ENCODE measurements around the gene SPAG8.

The SPAG8 gene

GRCh38 chr9:35829764-35830096 is 17.7 kb upstream of the SPAG8 start:
- Histone ChIP-seq H3F3A (ENCODE audit: insufficient read depth, low read length) (peaks cover 10% of the 10 kb centered on the region), H3K27ac (ENCODE audit: low read length) (no peak overlapping the region), H3K27me3 (replicated peaks; ENCODE audit: insufficient read depth, low read length) (no peaks in the 10 kb centered on the region), H2AFZ (ENCODE audit: low read length) (peak overlapping the region; percentile 78), H3K9me2 (replicated peaks; ENCODE audit: insufficient read depth, low read length) (no peaks in the 10 kb centered on the region), H3K36me3 (replicated peaks; ENCODE audit: insufficient read depth, low read length) (no peaks in the 10 kb centered on the region), H4K20me1 (ENCODE audit: insufficient read depth, low read length) (no peaks in the 10 kb centered on the region), H3K4me3 (ENCODE audit: low read length) (peak overlapping the region; percentile 94), H3K9ac (ENCODE audit: low read length) (peak overlapping the region; percentile 74), H3K9me3 (replicated peaks; ENCODE audit: insufficient read depth, low read length) (no peaks in the 10 kb centered on the region), H3K4me1 (ENCODE audit: low read length) (peaks cover 30% of the 10 kb centered on the region), H3K79me2 (ENCODE audit: low read length) (0 out of 2 replicates have a peak, but pooled peaks cover 3% of the 10 kb centered on the region), H3K4me2 (ENCODE audit: low read depth, low read length) (peak overlapping the region; percentile 94)
- DNase-seq: no peak
- TF ChIP-seq, protein P1, sequence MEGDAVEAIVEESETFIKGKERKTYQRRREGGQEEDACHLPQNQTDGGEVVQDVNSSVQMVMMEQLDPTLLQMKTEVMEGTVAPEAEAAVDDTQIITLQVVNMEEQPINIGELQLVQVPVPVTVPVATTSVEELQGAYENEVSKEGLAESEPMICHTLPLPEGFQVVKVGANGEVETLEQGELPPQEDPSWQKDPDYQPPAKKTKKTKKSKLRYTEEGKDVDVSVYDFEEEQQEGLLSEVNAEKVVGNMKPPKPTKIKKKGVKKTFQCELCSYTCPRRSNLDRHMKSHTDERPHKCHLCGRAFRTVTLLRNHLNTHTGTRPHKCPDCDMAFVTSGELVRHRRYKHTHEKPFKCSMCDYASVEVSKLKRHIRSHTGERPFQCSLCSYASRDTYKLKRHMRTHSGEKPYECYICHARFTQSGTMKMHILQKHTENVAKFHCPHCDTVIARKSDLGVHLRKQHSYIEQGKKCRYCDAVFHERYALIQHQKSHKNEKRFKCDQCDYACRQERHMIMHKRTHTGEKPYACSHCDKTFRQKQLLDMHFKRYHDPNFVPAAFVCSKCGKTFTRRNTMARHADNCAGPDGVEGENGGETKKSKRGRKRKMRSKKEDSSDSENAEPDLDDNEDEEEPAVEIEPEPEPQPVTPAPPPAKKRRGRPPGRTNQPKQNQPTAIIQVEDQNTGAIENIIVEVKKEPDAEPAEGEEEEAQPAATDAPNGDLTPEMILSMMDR (IDR thresholded peaks at IDR 0.05; ENCODE audit: low read length): no peak
- TF ChIP-seq EZH2 (optimal IDR thresholded peaks at IDR 0.05; ENCODE audit: low read depth, low read length): no peak

- DNase-seq: peak; percentile 96
- Histone ChIP-seq H3K9me2 (replicated peaks; ENCODE audit: insufficient read depth, low read length) (no peaks in the 10 kb centered on the region), H3K4me2 (ENCODE audit: low read depth, low read length) (peak within 1 kb of the TSS; percentile 94), H3K4me1 (ENCODE audit: low read length) (peaks cover 25% of the 10 kb centered on the region), H3K36me3 (replicated peaks; ENCODE audit: insufficient read depth, low read length) (no peaks in the 10 kb centered on the region), H3K27ac (ENCODE audit: low read length) (no peak within 1 kb of the TSS), H4K20me1 (ENCODE audit: insufficient read depth, low read length) (no peaks in the 10 kb centered on the region), H3K27me3 (replicated peaks; ENCODE audit: insufficient read depth, low read length) (no peaks in the 10 kb centered on the region), H3K4me3 (ENCODE audit: low read length) (peak within 1 kb of the TSS; percentile 94), H3K79me2 (ENCODE audit: low read length) (0 out of 2 replicates have a peak, but pooled peaks cover 3% of the 10 kb centered on the region), H3F3A (ENCODE audit: insufficient read depth, low read length) (peaks cover 9% of the 10 kb centered on the region), H3K9me3 (replicated peaks; ENCODE audit: insufficient read depth, low read length) (no peaks in the 10 kb centered on the region), H3K9ac (ENCODE audit: low read length) (peak within 1 kb of the TSS; percentile 74), H2AFZ (ENCODE audit: low read length) (peak within 1 kb of the TSS; percentile 100)
- TF ChIP-seq EZH2 (optimal IDR thresholded peaks at IDR 0.05; ENCODE audit: low read depth, low read length) (no peak), EZH2phosphoT487 (IDR thresholded peaks at IDR 0.05; ENCODE audit: low read length) (no peak)
- TF ChIP-seq, protein P1 (IDR thresholded peaks at IDR 0.05; ENCODE audit: low read length): no peak
These were observed 17.2 kb upstream of the SPAG8 start, which contains the start of gene TMEM8B for GRCh38 chr9:35829084-35829763. Gene TMEM8B (plus strand): TSS chr9:35829228. CDS start chr9:35829448, 220 bp downstream.

DNA sequence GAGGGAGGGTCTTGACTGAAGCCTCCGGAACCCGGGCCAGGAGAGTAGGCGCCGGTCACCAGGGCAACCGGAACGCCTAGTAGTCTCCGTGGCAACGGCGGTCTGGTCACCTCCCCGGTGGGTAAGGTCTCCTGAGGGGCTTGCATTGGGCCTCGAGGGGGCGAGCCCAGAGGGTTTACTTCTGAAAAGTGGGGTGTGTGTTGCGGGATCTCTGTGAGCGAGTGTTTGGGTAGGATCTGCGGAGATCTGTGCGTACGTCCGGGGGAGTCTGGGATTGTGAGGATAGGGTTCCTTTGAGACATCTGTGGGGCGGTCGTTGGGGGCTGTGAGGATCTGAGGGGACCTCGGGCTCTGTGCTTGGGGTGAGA is 16.6 kb upstream of the SPAG8 start, which contains the start of gene FAM221B:
Gene FAM221B, minus strand, starts transcription at position 17 of the 368 bp plus-strand sequence. CDS start 2,571 bp downstream, outside the sequence.
- Histone ChIP-seq H3K4me3 (ENCODE audit: low read length) (peak within 1 kb of the TSS; percentile 94), H3K27me3 (replicated peaks; ENCODE audit: insufficient read depth, low read length) (no peaks in the 10 kb centered on the region), H3K27ac (ENCODE audit: low read length) (no peak within 1 kb of the TSS), H3K9me2 (replicated peaks; ENCODE audit: insufficient read depth, low read length) (no peaks in the 10 kb centered on the region), H4K20me1 (ENCODE audit: insufficient read depth, low read length) (no peaks in the 10 kb centered on the region), H3K79me2 (ENCODE audit: low read length) (0 out of 2 replicates have a peak, but pooled peaks cover 3% of the 10 kb centered on the region), H3K36me3 (replicated peaks; ENCODE audit: insufficient read depth, low read length) (no peaks in the 10 kb centered on the region), H3K4me2 (ENCODE audit: low read depth, low read length) (peak within 1 kb of the TSS; percentile 94), H3K9me3 (replicated peaks; ENCODE audit: insufficient read depth, low read length) (no peaks in the 10 kb centered on the region), H3K9ac (ENCODE audit: low read length) (peak within 1 kb of the TSS; percentile 74), H3F3A (ENCODE audit: insufficient read depth, low read length) (peaks cover 4% of the 10 kb centered on the region), H2AFZ (ENCODE audit: low read length) (peak within 1 kb of the TSS; percentile 100), H3K4me1 (ENCODE audit: low read length) (peaks cover 19% of the 10 kb centered on the region)
- peak; percentile 13 for DNase-seq
- TF ChIP-seq EZH2phosphoT487 (IDR thresholded peaks at IDR 0.05; ENCODE audit: low read length): no peak
- TF ChIP-seq EZH2 (optimal IDR thresholded peaks at IDR 0.05; ENCODE audit: low read depth, low read length): no peak
- TF ChIP-seq, protein P1 (IDR thresholded peaks at IDR 0.05; ENCODE audit: low read length): no peak

Data from MM.1S (cell line).